HG03025 (cell line): ENCODE results near the gene DENND2C.
"Not testable (repeated sequence)": the region's sequence is repeated elsewhere in the genome, so short reads cannot be mapped to it uniquely, and the experiment has no call there.

Experiments used
- ATAC-seq: cut with Tn5 transposase; IDR thresholded peaks from one replicate; pipeline ENCODE4 v1.9.1; 2021; ENCODE audit warnings: mild to moderate bottlenecking, moderate library complexity; ENCODE audit not compliant: unreplicated experiment, low FRiP score

Gene DENND2C

GRCh38 chr1:114609026-114609425, 60.8 kb downstream of the DENND2C start:
- ATAC-seq: no peak

GRCh38 chr1:114607223-114607622, 62.6 kb downstream of the DENND2C start:
- ATAC-seq: no peak

GRCh38 chr1:114597949-114598348, 71.9 kb downstream of the DENND2C start:
- ATAC-seq: no peak

DNA sequence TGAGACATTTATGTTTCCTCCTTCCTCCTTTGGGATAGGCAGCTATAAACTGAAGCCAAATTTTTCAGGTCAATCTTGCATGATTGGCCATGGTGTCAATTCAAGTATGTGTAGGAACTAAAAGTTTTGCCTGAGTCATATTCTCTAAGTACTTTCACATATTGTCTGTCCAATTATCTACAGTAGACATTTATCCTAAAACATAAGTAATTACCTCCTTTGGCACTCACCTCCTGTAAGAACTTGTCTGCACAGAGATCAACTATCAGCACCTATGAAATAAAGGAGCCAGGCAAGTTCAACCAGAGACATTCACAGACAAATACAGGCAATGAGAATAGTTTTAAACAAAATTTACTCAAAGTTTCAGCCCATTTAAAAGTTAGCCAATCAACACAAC, 74.2 kb downstream of the DENND2C start:
- no peak for ATAC-seq

DNA sequence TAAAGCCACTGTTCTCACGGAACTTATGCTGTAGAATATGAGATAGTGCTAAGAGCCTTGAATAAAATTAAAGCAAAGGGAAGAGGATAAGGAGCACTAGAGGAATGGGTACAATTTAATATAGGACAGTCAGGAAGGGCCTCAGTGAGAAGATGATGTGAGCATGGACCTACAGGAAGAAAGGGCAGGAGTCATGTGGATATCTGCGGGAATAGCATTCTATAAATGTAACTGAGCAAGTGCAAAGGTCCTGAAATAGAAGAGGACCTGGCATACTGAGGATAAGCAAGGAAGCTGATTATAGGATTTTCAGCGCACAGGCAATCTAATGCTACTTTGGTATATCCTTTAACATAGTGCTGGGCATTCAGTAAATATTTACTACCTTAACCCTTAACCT, 75.8 kb downstream of the DENND2C start:
- ATAC-seq: no peak

DNA sequence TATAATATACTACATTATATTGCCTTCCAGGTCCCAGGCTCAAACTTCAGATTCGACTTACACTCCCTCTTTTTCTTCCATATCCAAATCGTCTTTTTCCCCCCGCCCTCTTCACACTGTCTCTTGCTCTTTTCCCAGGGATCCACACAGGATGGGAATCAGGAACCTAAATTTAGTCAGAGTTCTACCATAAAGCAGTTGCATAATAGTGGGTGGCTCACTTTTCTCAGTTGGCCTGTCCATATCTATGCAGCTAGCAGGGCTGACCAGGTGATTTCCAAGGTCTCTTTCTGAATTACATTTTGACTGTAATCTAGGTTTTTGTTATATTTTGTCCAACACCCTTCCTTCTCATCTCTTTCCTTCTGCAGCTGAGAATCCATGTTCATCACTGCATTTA, 80.7 kb downstream of the DENND2C start:
- ATAC-seq: no peak

DNA sequence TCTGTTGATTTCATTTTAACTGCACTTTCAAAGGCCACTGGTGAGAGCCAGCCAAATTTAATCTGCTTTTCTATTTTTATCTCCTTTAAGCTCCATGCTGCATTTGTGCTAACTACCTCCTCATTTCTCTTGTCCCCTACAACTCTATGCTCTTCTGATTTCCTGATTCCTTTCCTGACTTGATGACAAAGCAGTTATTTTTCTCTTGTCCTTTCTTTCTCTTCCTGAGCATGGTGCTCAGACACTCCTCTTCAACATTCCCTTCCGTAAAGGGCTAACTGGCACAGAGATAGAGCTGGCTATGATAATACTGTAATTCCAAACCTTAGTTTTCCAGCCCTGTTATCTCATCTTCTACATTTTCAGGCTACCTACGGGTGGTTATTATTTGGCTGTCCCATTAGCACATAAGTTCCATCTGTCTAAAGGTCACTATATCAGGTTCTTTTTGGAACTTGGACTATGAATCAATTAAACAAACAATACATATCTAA, 81.6 kb downstream of the DENND2C start:
- ATAC-seq: no peak

DNA sequence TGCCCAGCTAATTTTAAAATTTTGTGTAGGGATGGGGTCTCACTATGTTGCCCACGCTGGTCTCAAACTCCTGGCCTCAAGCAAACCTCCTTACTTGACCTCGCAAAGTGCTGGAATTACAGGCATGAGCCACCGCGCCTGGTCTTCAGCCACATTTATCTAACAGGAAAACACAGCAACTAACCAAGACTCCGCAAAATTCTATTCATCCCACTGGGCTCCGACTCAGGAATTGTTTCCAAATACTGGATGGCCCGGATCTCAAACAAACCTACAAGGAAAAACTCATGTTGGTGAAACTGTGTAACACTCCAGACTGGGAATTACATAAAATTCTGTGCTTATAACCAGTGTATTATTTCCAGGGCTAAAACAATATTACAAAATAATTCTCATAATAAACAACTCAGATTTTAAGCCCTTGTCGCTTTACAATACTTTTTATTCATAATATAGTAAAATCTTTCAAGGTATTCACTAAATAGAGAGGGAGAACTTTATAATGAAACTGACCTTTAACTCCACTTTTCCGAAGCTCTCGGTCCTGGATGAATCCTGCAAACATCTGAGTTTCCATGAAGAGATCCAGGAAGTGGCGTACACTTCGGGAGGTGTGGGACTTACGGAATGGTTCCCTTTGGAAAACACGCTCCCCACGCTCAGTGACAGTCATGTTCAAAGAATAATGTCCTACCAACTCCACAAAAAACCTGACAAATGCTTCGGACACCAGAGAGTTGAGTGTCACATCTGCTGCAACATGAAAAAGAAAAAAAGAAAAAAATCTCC, 82.5 kb downstream of the DENND2C start:
- ATAC-seq: no peak

DNA sequence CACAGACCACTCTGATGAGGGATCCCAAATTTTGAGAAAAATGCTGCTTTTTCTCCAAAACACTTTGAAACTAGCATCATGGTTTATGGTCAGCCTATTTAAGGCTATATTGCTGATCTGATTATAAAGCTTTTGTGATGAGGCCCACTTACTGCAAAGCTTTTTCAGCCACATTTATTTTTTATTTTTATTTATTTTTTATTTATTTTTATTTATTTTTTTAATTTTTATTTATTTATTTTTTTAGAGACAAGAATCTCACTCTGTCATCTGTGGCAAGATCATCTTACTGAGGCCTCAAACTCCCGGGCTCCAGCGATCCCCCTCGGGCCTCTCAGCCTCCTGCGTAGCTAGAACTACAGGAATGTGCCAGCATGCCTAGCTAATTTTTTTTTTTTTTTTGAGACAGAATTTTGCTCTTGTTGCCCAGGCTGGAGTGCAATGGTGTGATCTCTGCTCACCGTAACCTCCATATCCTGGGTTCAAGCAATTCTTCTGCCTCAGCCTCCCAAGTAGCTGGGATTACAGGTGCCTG, 83.3 kb downstream of the DENND2C start:
- no peak for ATAC-seq

DNA sequence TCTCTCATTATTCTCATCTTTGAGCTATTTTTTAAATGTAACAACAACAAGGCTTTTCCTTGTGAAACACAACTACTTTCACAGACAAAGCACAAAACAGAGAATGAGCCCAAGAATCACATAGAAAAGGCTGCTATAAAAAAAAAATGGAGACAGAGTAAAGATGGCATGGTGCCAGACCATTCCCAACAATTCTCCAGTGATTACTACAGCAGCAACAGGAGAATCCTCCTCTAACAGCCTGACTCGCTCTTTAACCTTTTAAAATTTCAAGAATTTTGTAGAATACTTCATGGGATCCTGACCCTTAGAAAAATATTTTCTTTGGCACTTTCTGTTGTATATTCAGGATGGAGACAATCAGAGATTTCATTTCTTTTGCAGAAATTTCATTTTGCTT, 84.6 kb downstream of the DENND2C start:
- ATAC-seq: no peak

- peak; percentile 99 for ATAC-seq
Observed at GRCh38 chr1:114581335-114582287, 88.2 kb downstream of the DENND2C start, which contains the start of gene BCAS2. Gene BCAS2 (minus strand): TSS chr1:114581615. CDS start chr1:114581591, 24 bp downstream.

GRCh38 chr1:114574365-114574764, 95.5 kb downstream of the DENND2C start:
- no peak for ATAC-seq

- no peak for ATAC-seq
Observed at GRCh38 chr1:114564141-114564540, 105.7 kb downstream of the DENND2C start.

DNA sequence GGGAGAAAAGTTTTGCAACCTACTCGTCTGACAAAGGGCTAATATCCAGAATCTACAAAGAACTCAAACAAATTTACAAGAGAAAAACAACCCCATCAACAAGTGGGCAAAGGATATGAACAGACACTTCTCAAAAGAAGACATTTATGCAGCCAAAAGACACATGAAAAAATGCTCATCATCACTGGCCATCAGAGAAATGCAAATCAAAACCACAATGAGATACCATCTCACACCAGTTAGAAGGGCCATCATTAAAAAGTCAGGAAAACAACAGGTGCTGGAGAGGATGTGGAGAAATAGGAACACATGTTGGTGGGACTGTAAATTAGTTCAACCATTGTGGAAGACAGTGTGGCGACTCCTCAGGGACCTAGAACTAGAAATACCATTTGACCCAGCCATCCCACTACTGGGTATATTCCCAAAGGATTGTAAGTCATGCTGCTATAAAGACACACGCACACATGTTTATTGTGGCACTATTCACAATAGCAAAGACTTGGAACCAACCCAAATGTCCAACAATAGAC, 106.8 kb downstream of the DENND2C start:
- not testable (repeated sequence) for ATAC-seq

- ATAC-seq: no peak
Observed at GRCh38 chr1:114561333-114561732, 108.5 kb downstream of the DENND2C start.

GRCh38 chr1:114559356-114559755, 110.5 kb downstream of the DENND2C start:
- ATAC-seq: peak; percentile 53

DNA sequence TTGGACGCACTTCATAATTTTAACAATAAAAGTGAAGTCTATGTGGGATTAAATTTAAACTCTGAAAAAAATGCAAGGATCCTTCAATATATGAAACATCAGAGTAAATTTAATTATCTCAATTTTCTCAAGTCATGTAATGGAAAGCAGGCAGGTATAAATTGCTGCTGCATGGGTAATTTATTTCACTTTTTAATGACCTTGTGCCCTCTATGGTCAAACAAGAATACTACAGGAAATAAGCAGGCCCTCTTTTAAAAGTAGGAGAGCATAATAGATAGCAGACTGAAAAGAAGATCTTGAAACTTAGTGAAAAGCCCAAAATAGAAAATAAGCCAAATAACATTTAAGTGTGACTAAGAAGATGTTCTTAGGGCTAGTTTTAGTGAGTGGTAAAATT, 111.3 kb downstream of the DENND2C start:
- no peak for ATAC-seq

DNA sequence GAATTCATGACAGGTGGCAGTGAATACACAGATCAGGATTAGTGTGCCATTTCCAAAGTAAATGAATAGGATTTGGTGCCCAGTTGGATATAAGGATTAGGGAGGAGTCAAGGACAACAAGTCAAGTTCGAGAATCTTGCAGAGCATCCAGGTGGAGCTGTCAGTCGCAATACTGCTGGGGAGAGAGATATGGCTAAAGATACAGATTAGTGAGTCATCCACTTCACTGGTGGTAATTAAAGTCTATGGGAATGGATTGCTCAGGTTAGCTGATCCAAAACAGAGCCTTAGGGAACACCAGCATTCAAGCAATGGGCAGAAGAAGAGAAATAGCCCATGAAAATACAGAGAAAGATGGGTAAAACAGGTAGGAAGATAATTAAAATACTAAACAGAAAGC, 115.3 kb downstream of the DENND2C start:
- ATAC-seq: no peak

- ATAC-seq: no peak
Observed at GRCh38 chr1:114552106-114552639, 117.7 kb downstream of the DENND2C start.

DNA sequence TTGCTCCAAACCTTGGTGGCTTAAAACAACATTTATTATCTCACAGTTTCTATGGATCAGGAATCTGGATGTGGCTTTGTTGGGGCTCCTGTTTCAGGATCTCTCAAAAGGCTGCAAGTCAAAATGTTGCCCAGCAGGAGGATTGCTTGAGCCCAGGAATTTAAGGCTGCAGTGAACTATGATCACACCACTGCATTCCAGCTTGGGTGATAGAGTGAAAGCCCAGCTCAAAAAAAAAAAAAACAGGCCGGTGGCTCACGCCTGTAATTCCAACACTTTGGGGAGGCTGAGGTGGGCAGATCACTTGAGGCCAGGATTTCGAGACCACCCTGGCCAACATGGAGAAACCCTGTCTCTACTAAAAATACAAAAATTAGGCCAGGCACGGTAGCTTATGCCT, 118.4 kb downstream of the DENND2C start:
- ATAC-seq: no peak
